Subcutaneous abdominal adipose tissue (tissue), 5 donors: Measurements from ENCODE around the gene KIF9.
"Not testable (repeated sequence)": the region's sequence is repeated elsewhere in the genome, so short reads cannot be mapped to it uniquely, and the experiment has no call there.

Experiments
- H3K27ac ChIP-seq: one replicate; pipeline ENCODE4 v1.7.0; 2013; ENCODE audit warnings: low read depth, mild to moderate bottlenecking, inconsistent platforms, low read length, moderate library complexity
- H3K27me3 ChIP-seq, 5 donors: one replicate each; pipeline ENCODE4 v1.7.0; 2013; ENCODE audit warnings: low read length in 5 of 5, inconsistent platforms in 1 of 5; ENCODE audit not compliant: control insufficient read depth in 5 of 5, insufficient read depth in 4 of 5
- H3K36me3 ChIP-seq, 5 donors: one replicate each; pipeline ENCODE4 v1.7.0; 2013; ENCODE audit warnings: low read length in 5 of 5; ENCODE audit not compliant: control insufficient read depth in 5 of 5, insufficient read depth in 5 of 5
- H3K4me1 ChIP-seq, 5 donors: one replicate each; pipeline ENCODE4 v1.7.0; 2013; ENCODE audit warnings: low read length in 5 of 5, mild to moderate bottlenecking in 3 of 5, moderate library complexity in 1 of 5; ENCODE audit not compliant: control insufficient read depth in 5 of 5, insufficient read depth in 5 of 5
- H3K4me3 ChIP-seq, 5 donors: one replicate each; pipeline ENCODE4 v1.7.0; 2013; ENCODE audit warnings: low read length in 5 of 5, low read depth in 1 of 5
- H3K9ac ChIP-seq, 5 donors: one replicate each; pipeline ENCODE4 v1.7.0; 2013; ENCODE audit warnings: low read length in 5 of 5, mild to moderate bottlenecking in 4 of 5, moderate library complexity in 3 of 5
- H3K9me3 ChIP-seq, 5 donors: one replicate each; pipeline ENCODE4 v1.7.0; 2013; ENCODE audit warnings: low read length in 5 of 5; ENCODE audit not compliant: control insufficient read depth in 5 of 5
- donor health status: healthy.
- donor health status: healthy.
- donor health status: healthy.
- donor health status: healthy.
- donor health status: healthy.

Gene KIF9

DNA sequence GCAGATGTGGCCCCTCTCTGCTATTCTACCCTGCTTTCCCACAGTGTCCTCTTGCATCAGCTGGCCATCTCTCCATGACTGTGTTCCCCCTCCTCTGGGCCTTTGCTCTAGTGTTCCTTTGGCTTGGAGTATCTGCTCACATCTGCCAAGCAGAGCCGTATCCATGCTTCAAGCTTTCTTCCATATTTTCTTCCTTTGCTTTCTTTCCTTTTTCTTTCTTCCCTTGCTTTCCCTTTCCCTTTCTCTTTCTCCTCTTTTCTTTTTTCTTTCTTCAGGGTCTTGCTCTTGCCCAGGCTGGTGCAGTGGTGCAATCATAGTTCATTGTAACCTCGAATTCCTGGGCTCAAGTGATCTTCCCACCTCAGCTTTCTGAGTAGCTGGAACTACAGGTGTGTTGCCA lies 12.7 kb upstream of the KIF9 start:
- Histone ChIP-seq H3K4me3 (no peak overlapping the region), H3K36me3 (peaks cover 0 to 6% (median 0%) of the 10 kb centered on the region in 5 donors), H3K27me3 (no peaks in the 10 kb centered on the region), H3K27ac (no peak overlapping the region), H3K4me1 (peaks cover 4 to 29% (median 25%) of the 10 kb centered on the region in 5 donors), H3K9me3 (no peaks in the 10 kb centered on the region), H3K9ac (no peak overlapping the region)

DNA sequence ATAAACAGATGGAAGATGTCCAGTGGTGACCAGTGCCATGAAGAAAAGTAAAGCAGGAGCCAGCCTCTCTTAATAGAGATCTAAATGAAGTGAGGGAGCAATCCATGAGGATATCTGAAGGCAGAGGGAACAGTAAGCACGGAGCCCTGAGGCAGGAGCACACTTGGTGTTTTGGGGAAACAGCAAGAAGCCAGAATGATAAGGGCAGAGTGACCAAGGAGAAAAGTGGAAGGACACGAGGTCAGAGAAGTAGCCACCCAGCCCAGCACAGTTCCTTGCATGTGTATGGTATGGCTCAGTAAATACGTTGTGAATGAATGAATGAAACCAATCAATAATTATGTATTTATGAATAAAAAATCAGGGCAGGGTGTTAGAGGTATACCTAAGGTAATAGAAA lies 11.8 kb upstream of the KIF9 start:
- H3K27me3 ChIP-seq = no peaks in the 10 kb centered on the region
- no peak overlapping the region for H3K9ac ChIP-seq
- no peak overlapping the region for H3K4me3 ChIP-seq
- peaks cover 0 to 10% (median 2%) of the 10 kb centered on the region in 5 donors for H3K36me3 ChIP-seq
- peaks cover 4 to 29% (median 25%) of the 10 kb centered on the region in 5 donors for H3K4me1 ChIP-seq
- H3K27ac ChIP-seq = no peak overlapping the region
- no peaks in the 10 kb centered on the region for H3K9me3 ChIP-seq

DNA sequence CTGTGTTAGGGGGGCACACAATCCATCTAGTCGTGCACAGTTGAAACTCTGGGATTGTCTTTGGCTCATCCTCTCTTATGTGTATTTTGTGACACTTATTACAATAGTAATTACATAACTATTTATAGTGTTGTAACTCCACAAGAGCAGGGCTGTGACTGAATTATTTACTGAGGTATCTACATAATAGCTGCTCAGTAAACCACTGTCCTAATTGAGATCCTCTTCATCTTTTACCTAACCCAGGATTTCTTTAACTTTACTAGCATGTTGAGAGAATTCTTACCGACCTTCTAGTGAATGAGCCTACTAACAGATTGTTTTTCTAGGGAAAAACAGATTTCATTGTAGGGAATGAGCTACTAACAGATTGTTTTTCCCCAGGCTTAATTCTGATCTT lies 11.2 kb upstream of the KIF9 start:
- Histone ChIP-seq H3K27ac (no peak overlapping the region), H3K36me3 (peaks cover 0 to 16% (median 5%) of the 10 kb centered on the region in 5 donors), H3K9me3 (no peaks in the 10 kb centered on the region), H3K4me3 (no peak overlapping the region), H3K4me1 (peaks cover 4 to 29% (median 25%) of the 10 kb centered on the region in 5 donors), H3K27me3 (no peaks in the 10 kb centered on the region), H3K9ac (no peak overlapping the region)

DNA sequence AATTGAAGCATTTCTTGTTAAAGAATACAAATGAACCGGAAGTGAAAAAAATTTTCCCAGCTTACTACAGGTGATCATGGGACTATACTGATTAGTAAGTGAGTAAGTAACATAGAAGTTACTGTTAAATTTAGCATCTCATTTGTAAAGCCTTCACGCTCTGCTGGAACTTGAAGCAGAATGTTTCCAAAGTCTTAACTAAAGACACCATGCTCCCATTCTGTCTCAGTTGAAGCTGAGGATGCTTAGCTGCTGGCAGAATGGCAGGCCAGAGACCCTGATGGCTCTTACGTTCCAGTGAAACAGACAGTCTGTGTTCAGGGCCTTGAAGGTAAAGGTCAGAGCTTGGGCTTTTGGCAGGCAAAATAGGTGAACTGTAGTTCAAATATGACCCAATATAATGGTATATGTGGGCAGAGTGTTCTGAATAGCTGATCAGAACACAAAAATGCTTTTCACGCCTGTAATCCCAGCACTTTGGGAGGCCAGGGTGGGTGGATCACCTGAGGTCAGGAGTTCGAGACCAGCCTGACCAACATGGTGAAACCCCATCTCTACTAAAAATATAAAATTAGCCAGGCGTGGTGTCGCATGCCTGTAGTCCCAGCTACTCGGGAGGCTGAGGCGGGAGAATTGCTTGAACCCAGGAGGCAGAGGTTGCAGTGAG lies 9.3 kb upstream of the KIF9 start:
- not testable (repeated sequence) for H3K9ac ChIP-seq, H3K9me3 ChIP-seq, H3K4me3 ChIP-seq, H3K27ac ChIP-seq, H3K27me3 ChIP-seq
- peaks cover 5 to 33% (median 9%) of the 10 kb centered on the region in 5 donors for H3K36me3 ChIP-seq
- peaks cover 4 to 29% (median 19%) of the 10 kb centered on the region in 5 donors for H3K4me1 ChIP-seq

DNA sequence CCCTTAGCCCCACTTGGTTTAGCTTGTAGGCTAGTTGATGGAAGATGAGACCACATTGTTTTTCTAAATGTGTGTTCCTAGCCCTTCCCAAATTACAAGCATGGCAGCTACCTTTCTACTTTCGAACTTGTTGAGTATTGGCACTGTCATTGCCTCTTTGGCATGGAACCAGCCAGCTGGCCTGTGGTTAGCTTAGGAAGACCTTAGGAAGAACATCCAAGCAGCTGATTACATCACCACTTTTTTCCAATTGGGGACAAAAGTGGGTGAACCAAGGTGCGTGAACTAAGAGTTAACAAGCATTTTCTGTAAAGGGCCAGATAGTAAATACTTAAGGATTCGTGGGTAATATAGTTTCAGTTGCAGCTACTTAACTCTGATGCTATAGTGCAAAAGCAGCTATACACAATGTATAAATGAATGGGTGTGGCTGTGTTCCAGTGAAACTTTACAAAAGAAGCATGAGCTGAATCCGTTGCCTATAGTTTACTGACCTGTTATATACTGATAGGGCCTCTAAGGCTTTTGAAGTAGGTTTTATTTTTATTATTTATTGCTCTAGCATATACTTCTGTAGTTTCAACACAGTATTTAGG lies 8.7 kb upstream of the KIF9 start:
- Histone ChIP-seq H3K36me3 (peaks cover 5 to 37% (median 9%) of the 10 kb centered on the region in 5 donors), H3K9ac (no peak overlapping the region), H3K4me1 (peaks cover 0 to 23% (median 15%) of the 10 kb centered on the region in 5 donors), H3K27ac (no peak overlapping the region), H3K4me3 (no peak overlapping the region), H3K27me3 (no peaks in the 10 kb centered on the region), H3K9me3 (no peaks in the 10 kb centered on the region)

DNA sequence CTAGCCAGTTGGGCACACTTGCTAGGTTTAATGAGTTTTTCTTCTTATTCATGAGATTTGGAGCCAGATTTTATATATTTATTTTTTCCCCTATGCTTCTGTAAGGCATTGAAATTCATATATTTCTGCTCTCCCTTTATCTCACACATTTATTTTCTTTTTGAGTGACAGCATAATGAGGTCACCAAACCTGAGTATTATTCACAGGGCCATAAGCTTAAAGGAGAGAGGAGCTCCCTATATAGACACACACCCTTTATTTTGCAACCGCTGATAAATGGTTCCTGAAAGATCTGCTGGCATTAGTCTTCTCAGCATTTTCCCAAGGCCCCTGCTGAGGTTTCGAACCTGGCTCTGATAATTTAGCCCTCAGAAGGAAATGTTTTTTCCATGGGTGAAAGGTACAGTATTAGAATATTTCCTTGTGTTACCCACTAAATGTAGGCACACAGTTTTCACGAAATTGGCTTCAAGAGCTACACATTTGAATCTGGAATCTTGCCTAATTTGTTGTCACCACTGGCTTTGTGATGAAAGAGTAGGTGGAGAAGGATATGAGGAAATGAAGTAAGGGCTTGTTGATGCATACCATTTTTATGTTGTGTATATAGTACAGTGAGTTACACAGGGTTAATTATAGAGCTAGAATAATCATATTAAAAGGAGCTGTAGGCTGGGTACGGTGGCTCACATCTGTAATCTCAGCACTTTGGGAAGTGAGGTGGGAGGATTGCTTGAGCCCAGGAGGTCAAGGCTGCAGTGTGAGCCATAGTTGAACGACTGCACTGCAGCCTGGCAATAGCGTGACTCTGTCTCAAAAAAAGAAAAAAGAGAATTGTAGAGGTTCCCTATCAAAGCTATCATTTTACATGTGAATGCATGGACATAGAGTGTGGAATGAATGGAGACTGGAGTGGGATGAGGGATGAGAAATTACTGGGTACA lies 6.6 kb upstream of the KIF9 start:
- Histone ChIP-seq H3K36me3 (peaks cover 5 to 37% (median 9%) of the 10 kb centered on the region in 5 donors), H3K4me1 (peaks cover 0 to 20% (median 15%) of the 10 kb centered on the region in 5 donors), H3K9ac (no peak overlapping the region), H3K4me3 (no peak overlapping the region), H3K9me3 (no peaks in the 10 kb centered on the region), H3K27me3 (no peaks in the 10 kb centered on the region), H3K27ac (no peak overlapping the region)

DNA sequence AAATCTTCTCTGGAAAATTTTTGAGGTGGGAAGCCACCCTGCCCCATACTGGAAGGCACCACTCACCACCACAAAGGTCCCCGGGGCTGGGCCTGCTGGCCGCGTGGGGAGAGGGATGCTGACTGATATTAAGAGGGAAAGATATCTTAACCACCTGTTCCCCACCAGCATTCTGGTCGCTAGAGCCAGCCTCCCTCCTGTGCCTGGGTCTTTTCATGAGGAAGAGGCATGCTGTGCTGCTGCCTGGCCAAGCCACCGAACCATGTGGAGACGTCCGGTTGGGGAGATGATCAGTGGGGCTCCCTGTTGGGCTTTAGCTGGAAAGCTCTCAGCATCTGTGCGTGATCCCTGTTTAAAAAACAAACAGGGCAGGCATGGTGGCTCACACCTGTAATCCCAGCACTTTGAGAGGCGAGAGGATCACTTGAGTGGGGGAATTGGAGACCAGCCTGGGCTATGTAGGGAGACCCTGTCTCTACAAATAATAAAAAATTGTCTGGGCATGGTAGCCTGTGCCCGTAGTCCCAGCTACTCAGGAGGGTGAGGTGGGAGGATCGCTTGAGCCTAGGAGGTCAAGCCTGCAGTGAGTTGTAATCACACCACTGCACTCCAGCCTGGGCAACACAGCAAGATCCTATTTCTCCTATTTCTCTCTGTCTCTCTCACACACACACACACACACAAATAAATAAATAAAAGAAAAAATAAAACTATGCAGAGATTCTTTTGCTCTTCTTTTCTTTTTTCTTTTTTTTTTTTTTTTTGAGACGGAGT lies 1.2 kb upstream of the KIF9 start:
- no peaks in the 10 kb centered on the region for H3K27me3 ChIP-seq
- H3K36me3 ChIP-seq = peaks cover 0 to 20% (median 7%) of the 10 kb centered on the region in 5 donors
- H3K4me3 ChIP-seq = peak overlapping the region; percentile 84 to 97 (median 94)
- no peaks in the 10 kb centered on the region for H3K9me3 ChIP-seq
- peaks cover 3 to 35% (median 33%) of the 10 kb centered on the region in 5 donors for H3K4me1 ChIP-seq
- H3K27ac ChIP-seq = peak overlapping the region; percentile 94
- H3K9ac ChIP-seq = peak overlapping the region; percentile 77 to 96 (median 95)

DNA sequence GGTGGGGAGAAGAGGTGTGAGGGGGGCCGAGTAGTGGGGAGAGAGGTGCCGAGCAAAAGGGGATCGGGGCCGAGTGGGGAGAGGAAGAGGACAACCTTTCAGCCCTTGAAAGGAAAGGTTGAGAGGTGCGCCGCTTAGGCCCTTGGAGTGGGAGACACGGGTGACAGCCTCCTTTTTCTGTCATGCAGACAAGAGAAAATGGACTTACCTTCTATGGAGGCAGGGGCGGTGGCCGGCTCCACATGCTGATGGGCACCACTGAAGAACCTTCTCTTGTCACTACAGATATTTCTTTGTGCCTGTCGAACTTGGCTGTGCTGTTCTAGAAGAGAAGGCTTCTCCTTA lies 566 bp upstream of the KIF9 start:
- peak overlapping the region; percentile 84 to 97 (median 94) for H3K4me3 ChIP-seq
- H3K27me3 ChIP-seq = no peaks in the 10 kb centered on the region
- peak overlapping the region; percentile 94 for H3K27ac ChIP-seq
- H3K4me1 ChIP-seq = peaks cover 3 to 35% (median 33%) of the 10 kb centered on the region in 5 donors
- no peaks in the 10 kb centered on the region for H3K9me3 ChIP-seq
- H3K9ac ChIP-seq = peak overlapping the region; percentile 77 to 96 (median 95)
- peaks cover 0 to 14% (median 4%) of the 10 kb centered on the region in 5 donors for H3K36me3 ChIP-seq

DNA sequence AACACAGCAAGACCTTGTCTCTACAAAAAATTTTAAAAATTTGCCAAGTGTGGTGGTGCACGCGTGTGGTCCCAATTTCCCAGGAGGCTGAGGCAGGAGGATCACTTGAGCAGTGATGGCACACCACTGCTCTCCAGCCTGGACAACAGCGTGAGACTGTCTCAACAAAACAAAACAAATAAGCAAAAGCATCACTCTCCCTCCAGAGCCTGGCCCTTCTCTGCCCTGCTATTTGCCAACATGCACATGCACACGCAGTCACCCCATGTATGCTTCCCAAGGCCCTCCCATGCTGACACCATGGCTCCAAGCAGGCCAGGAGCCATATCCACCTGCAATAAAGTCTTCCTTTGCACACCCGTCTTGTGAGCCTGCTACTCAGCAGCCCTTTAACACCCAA lies 2.1 kb downstream of the KIF9 start:
- peaks cover 3 to 33% (median 29%) of the 10 kb centered on the region in 5 donors for H3K4me1 ChIP-seq
- no peak overlapping the region for H3K9ac ChIP-seq
- H3K27me3 ChIP-seq = no peaks in the 10 kb centered on the region
- peaks cover 0 to 4% (median 0%) of the 10 kb centered on the region in 5 donors for H3K36me3 ChIP-seq
- no peak overlapping the region for H3K27ac ChIP-seq
- H3K4me3 ChIP-seq = no peak overlapping the region
- no peaks in the 10 kb centered on the region for H3K9me3 ChIP-seq
